ENCODE results near the gene MBD4. TPM values are rescaled to one million over a fixed set of nuclear protein-coding genes. Genes with fewer than 3 reads are reported as not detected.

The MBD4 gene
- total and polyA plus RNA-seq, 2 donors (not counting 1 experiment from before 2014, with no cell fraction given), result 95.7 to 140 TPM

DNA sequence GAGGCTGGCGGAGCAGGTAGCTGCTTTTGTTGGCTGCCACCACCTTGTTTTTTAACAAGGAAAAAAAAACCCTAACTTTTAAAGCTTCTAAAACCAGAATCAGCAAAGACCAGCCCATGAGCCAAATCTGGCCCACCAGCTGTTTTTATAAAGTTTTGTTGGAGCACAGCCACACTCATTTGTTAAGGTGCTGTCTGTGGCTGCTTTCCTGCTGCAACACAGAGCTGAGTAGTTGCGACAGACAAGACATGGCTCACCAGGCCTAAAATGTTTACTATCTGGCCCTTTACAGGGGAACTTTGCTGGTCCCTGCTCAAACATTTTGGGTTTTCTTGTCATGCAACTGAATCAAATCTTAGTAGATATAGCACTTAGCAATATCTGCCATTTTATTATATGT, 30.2 kb downstream of the MBD4 start:
- Histone ChIP-seq H3K27me3 (replicated peaks in 1 of 4; ENCODE audit: control extremely low read depth in 1 of 4, control insufficient read depth in 3 of 4, insufficient read depth in 4 of 4, low read length in 3 of 4) (no peaks in the 10 kb centered on the region), H3K4me3 (ENCODE audit: control extremely low read depth in 1 of 5, extremely low read depth in 1 of 5, insufficient read depth in 1 of 5, low read depth in 2 of 5, low read length in 4 of 5) (no peak overlapping the region), H4K20me1 (ENCODE audit: control insufficient read depth, insufficient read depth, low read length, poor library complexity, severe bottlenecking) (no peaks in the 10 kb centered on the region), H2AFZ (ENCODE audit: insufficient read depth, low read depth, low read length, poor library complexity, severe bottlenecking) (no peak overlapping the region), H3K79me2 (ENCODE audit: control insufficient read depth, insufficient read depth, low read length) (no peaks in the 10 kb centered on the region), H3K9me3 (ENCODE audit: control extremely low read depth in 1 of 3, control insufficient read depth in 2 of 3, insufficient read depth in 1 of 3, low read length in 2 of 3) (peaks cover 0 to 4% (median 0%) of the 10 kb centered on the region in 3 donors), H3K36me3 (replicated peaks in 1 of 2; ENCODE audit: control extremely low read depth in 1 of 2, control insufficient read depth in 1 of 2, extremely low read depth in 1 of 2, insufficient read depth in 2 of 2, low read length in 1 of 2) (no peaks in the 10 kb centered on the region), H3K4me2 (replicated peaks; ENCODE audit: low read depth, low read length, poor library complexity, severe bottlenecking) (peak overlapping the region; percentile 8), H3K27ac (ENCODE audit: low read length in 2 of 2) (no peak overlapping the region), H3K9ac (ENCODE audit: low read length) (no peak overlapping the region), H3K4me1 (ENCODE audit: control insufficient read depth in 2 of 2, insufficient read depth in 2 of 2, low read length in 2 of 2) (peaks cover 0 to 9% of the 10 kb centered on the region in 2 donors)
- ChIA-PET CTCF (no interaction called here), POLR2A (no interaction called here)
- DNase-seq (no peak), ATAC-seq (ENCODE audit: low read depth) (no peak)
- no peaks in the 10 kb centered on the region for H3K27me3 Mint-ChIP-seq
- intact Hi-C loops (cut with micrococcal nuclease), result no loop called here
- no CpG with 5 or more reads among the region's 2 CpGs for WGBS (ENCODE audit: insufficient coverage)
- no peak overlapping the region for H3K4me3 Mint-ChIP-seq
- peaks cover 14% of the 10 kb centered on the region for H3K4me1 Mint-ChIP-seq
- H3K9me3 Mint-ChIP-seq (ENCODE audit: insufficient read depth), result no peaks in the 10 kb centered on the region
- TF ChIP-seq CTCF (IDR thresholded peaks at IDR 0.05), result no peak
- no peak for TF ChIP-seq EZH2 (IDR thresholded peaks at IDR 0.05; ENCODE audit: borderline replicate concordance, insufficient read depth, low read depth, low read length, poor library complexity, severe bottlenecking)
- peak overlapping the region; percentile 26 for H3K27ac Mint-ChIP-seq

DNA sequence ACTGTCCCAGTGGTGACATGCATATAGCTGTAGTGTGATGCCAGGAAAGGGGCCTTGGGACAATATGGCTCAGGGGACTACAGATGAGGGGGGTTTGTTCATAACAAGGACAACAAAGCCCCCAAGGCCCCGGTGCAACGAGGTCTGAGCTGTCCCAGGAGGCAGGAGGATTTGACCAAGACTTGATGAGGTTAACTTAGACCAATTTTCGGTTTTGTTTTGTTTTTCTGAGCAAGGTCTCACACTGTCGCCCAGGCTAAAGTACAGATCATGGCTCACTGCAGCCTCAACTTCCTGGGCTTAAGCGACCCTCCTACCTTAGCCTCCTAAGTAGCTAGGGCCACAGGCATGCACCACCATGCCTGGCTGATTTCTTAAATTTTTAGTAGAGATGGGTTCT, 35.1 kb downstream of the MBD4 start:
- Histone ChIP-seq H3K27ac (ENCODE audit: low read length in 2 of 2) (no peak overlapping the region), H3K4me3 (ENCODE audit: control extremely low read depth in 1 of 5, extremely low read depth in 1 of 5, insufficient read depth in 1 of 5, low read depth in 2 of 5, low read length in 4 of 5) (no peak overlapping the region), H2AFZ (ENCODE audit: insufficient read depth, low read depth, low read length, poor library complexity, severe bottlenecking) (no peak overlapping the region), H3K4me1 (ENCODE audit: control insufficient read depth in 2 of 2, insufficient read depth in 2 of 2, low read length in 2 of 2) (peaks cover 6 to 15% of the 10 kb centered on the region in 2 donors), H3K27me3 (replicated peaks in 1 of 4; ENCODE audit: control extremely low read depth in 1 of 4, control insufficient read depth in 3 of 4, insufficient read depth in 4 of 4, low read length in 3 of 4) (no peaks in the 10 kb centered on the region), H3K9me3 (ENCODE audit: control extremely low read depth in 1 of 3, control insufficient read depth in 2 of 3, insufficient read depth in 1 of 3, low read length in 2 of 3) (no peaks in the 10 kb centered on the region), H4K20me1 (ENCODE audit: control insufficient read depth, insufficient read depth, low read length, poor library complexity, severe bottlenecking) (no peaks in the 10 kb centered on the region), H3K4me2 (replicated peaks; ENCODE audit: low read depth, low read length, poor library complexity, severe bottlenecking) (no peak overlapping the region), H3K36me3 (replicated peaks in 1 of 2; ENCODE audit: control extremely low read depth in 1 of 2, control insufficient read depth in 1 of 2, extremely low read depth in 1 of 2, insufficient read depth in 2 of 2, low read length in 1 of 2) (no peaks in the 10 kb centered on the region), H3K9ac (ENCODE audit: low read length) (no peak overlapping the region), H3K79me2 (ENCODE audit: control insufficient read depth, insufficient read depth, low read length) (no peaks in the 10 kb centered on the region)
- TF ChIP-seq CTCF (IDR thresholded peaks at IDR 0.05) (no peak), EZH2 (IDR thresholded peaks at IDR 0.05; ENCODE audit: borderline replicate concordance, insufficient read depth, low read depth, low read length, poor library complexity, severe bottlenecking) (no peak)
- DNase-seq (no peak), ATAC-seq (ENCODE audit: low read depth) (no peak)
- H3K4me3 Mint-ChIP-seq, result no peak overlapping the region
- ChIA-PET POLR2A (no interaction called here), CTCF (interaction anchor here (1.4 to 2.6 kb wide), 2 partner anchors 9 to 20 kb away, joined by 3 to 12 read pairs; no protein-coding TSS in a partner anchor)
- no peaks in the 10 kb centered on the region for H3K9me3 Mint-ChIP-seq (ENCODE audit: insufficient read depth)
- peaks cover 12% of the 10 kb centered on the region for H3K4me1 Mint-ChIP-seq
- H3K27ac Mint-ChIP-seq, result no peak overlapping the region
- intact Hi-C loops (cut with micrococcal nuclease), result no loop called here
- WGBS (ENCODE audit: insufficient coverage), result 49% methylated on average over 3 of the region's 5 CpGs
- no peaks in the 10 kb centered on the region for H3K27me3 Mint-ChIP-seq
